Tibial nerve (tissue), 4 donors: ENCODE results near the gene DNM1L. TPM values are rescaled to one million over a fixed set of nuclear protein-coding genes. Genes with fewer than 3 reads are reported as not detected.

Experiments used
- DNase-seq, 2 donors: peaks; one replicate each; pipeline ENCODE4 v3.0.0-alpha.2; 2019; ENCODE audit warnings: low spot score in 2 of 2
- H3K27ac ChIP-seq, 4 donors: fragments of 200-600 bp; sonication (generic) in 3 of 4; one replicate each; pipeline ENCODE4 v1.5.1; 2017 to 2019; ENCODE audit warnings: mild to moderate bottlenecking in 1 of 4
- H3K27me3 ChIP-seq, 2 donors: fragments of 200-600 bp; sonication (generic) in 1 of 2; one replicate each; pipeline versions ENCODE4 v1.5.1 to v1.6.0; 2017 to 2019
- H3K36me3 ChIP-seq, 3 donors: fragments of 200-600 bp; sonication (generic); one replicate each; pipeline ENCODE4 v1.5.1; 2018 to 2019
- H3K4me1 ChIP-seq, 4 donors: fragments of 200-600 bp; sonication (generic) in 3 of 4; one replicate each; pipeline ENCODE4 v1.5.1; 2017 to 2019
- H3K4me3 ChIP-seq, 4 donors: fragments of 200-600 bp; sonication (generic) in 3 of 4; one replicate each; pipeline ENCODE4 v1.5.1; 2017 to 2019; ENCODE audit warnings: mild to moderate bottlenecking in 1 of 4, moderate library complexity in 1 of 4
- H3K9me3 ChIP-seq, 4 donors: fragments of 200-600 bp; sonication (generic) in 3 of 4; one replicate each; pipeline ENCODE4 v1.5.1; 2017 to 2019
- CTCF ChIP-seq, 5 experiments: fragments of 200-600 bp in 3 of 5; fragments of 450-650 bp in 2 of 5; sonication (generic) in 3 of 5; IDR thresholded peaks; one replicate each; pipeline ENCODE4 v1.5.1; 2016 to 2019; ENCODE audit warnings: antibody characterized with exemption in 5 of 5, mild to moderate bottlenecking in 3 of 5, moderate library complexity in 2 of 5
- EP300 ChIP-seq, 2 donors: sonication (generic); formaldehyde crosslinking; IDR thresholded peaks; one replicate each; pipeline ENCODE4 v1.6.1; 2017; ENCODE audit warnings: antibody characterized with exemption in 2 of 2, mild to moderate bottlenecking in 1 of 2
- POLR2A ChIP-seq, 2 donors: fragments of 450-650 bp; IDR thresholded peaks; one replicate each; pipeline ENCODE4 v1.6.1; 2017; ENCODE audit warnings: antibody characterized with exemption in 2 of 2, mild to moderate bottlenecking in 2 of 2, moderate library complexity in 2 of 2
- WGBS, 2 donors: methylation state at CpG; one replicate each; pipeline ENCODE4 v1.1.5; 2018; 5-methylcytosine and 5-hydroxymethylcytosine counted together
- total RNA-seq, 4 donors: library from RNA; depleted of rRNA; stranded (reverse); fragments of >200 nt; gene quantifications; one replicate each; pipeline ENCODE4 v1.1.0, GENCODE V29; 2016

DNM1L gene
- total RNA-seq, 4 donors from 2014 or later: 42.0 to 97.5 (median 59.1) TPM

GRCh38 chr12:32737715-32738114 is 58.6 kb downstream of the DNM1L start:
- H3K4me1 ChIP-seq: no peaks in the 10 kb centered on the region
- DNase-seq: no peak
- H3K9me3 ChIP-seq: no peaks in the 10 kb centered on the region
- 90 to 92% methylated on average over 2 of the region's 2 CpGs for WGBS, 2 donors
- TF ChIP-seq POLR2A (IDR thresholded peaks at IDR 0.05) (no peak), EP300 (IDR thresholded peaks at IDR 0.05) (no peak), CTCF (IDR thresholded peaks at IDR 0.05) (no peak)
- no peak overlapping the region for H3K27ac ChIP-seq
- H3K4me3 ChIP-seq: no peak overlapping the region
- no peaks in the 10 kb centered on the region for H3K27me3 ChIP-seq
- peaks cover 0 to 75% (median 11%) of the 10 kb centered on the region in 3 donors for H3K36me3 ChIP-seq

- H3K36me3 ChIP-seq: peaks cover 0 to 79% (median 11%) of the 10 kb centered on the region in 3 donors
- no peak for TF ChIP-seq CTCF (IDR thresholded peaks at IDR 0.05)
- no peak for TF ChIP-seq EP300 (IDR thresholded peaks at IDR 0.05)
- no peak for TF ChIP-seq POLR2A (IDR thresholded peaks at IDR 0.05)
- WGBS, 2 donors: 93 to 96% methylated on average over 2 of the region's 2 CpGs
- DNase-seq: no peak
- H3K27me3 ChIP-seq: no peaks in the 10 kb centered on the region
- no peaks in the 10 kb centered on the region for H3K9me3 ChIP-seq
- H3K27ac ChIP-seq: no peak overlapping the region
- H3K4me3 ChIP-seq: no peak overlapping the region
- no peaks in the 10 kb centered on the region for H3K4me1 ChIP-seq
Observed at GRCh38 chr12:32739279-32739678, 60.2 kb downstream of the DNM1L start.

- H3K27me3 ChIP-seq: no peaks in the 10 kb centered on the region
- WGBS, 2 donors: 96 to 97% methylated on average over 10 of the region's 10 CpGs
- TF ChIP-seq EP300 (IDR thresholded peaks at IDR 0.05) (no peak), POLR2A (IDR thresholded peaks at IDR 0.05) (no peak), CTCF (IDR thresholded peaks at IDR 0.05) (no peak)
- no peak overlapping the region for H3K4me3 ChIP-seq
- no peak for DNase-seq
- H3K9me3 ChIP-seq: no peaks in the 10 kb centered on the region
- peaks cover 0 to 88% (median 17%) of the 10 kb centered on the region in 3 donors for H3K36me3 ChIP-seq
- H3K4me1 ChIP-seq: no peaks in the 10 kb centered on the region
- no peak overlapping the region for H3K27ac ChIP-seq
Observed at GRCh38 chr12:32742133-32742532, 63.0 kb downstream of the DNM1L start.

- 91 to 98% methylated on average over 2 of the region's 2 CpGs for WGBS, 2 donors
- Histone ChIP-seq H3K4me3 (no peak overlapping the region), H3K4me1 (no peaks in the 10 kb centered on the region), H3K27me3 (no peaks in the 10 kb centered on the region), H3K36me3 (peaks cover 3 to 92% (median 18%) of the 10 kb centered on the region in 3 donors), H3K27ac (no peak overlapping the region), H3K9me3 (no peaks in the 10 kb centered on the region)
- TF ChIP-seq CTCF (IDR thresholded peaks at IDR 0.05): no peak
- no peak for TF ChIP-seq EP300 (IDR thresholded peaks at IDR 0.05)
- TF ChIP-seq POLR2A (IDR thresholded peaks at IDR 0.05): no peak
- no peak for DNase-seq
Observed at GRCh38 chr12:32743264-32743663, 64.2 kb downstream of the DNM1L start.

GRCh38 chr12:32753605-32754004 is 74.5 kb downstream of the DNM1L start:
- peaks cover 0 to 46% (median 31%) of the 10 kb centered on the region in 3 donors for H3K36me3 ChIP-seq
- TF ChIP-seq EP300 (IDR thresholded peaks at IDR 0.05): no peak
- TF ChIP-seq POLR2A (IDR thresholded peaks at IDR 0.05): no peak
- TF ChIP-seq CTCF (IDR thresholded peaks at IDR 0.05): no peak
- no peak for DNase-seq
- no peaks in the 10 kb centered on the region for H3K27me3 ChIP-seq
- H3K4me1 ChIP-seq: peaks cover 4 to 30% (median 8%) of the 10 kb centered on the region in 4 donors
- WGBS, 2 donors: 75 to 79% methylated on average over 4 of the region's 4 CpGs
- no peaks in the 10 kb centered on the region for H3K9me3 ChIP-seq
- H3K27ac ChIP-seq: peak overlapping the region in 1 of 4 donors; percentile 93
- H3K4me3 ChIP-seq: no peak overlapping the region
